GM19452 (cell line): ENCODE results near the gene MARCHF7.
"Not testable (repeated sequence)": the region's sequence is repeated elsewhere in the genome, so short reads cannot be mapped to it uniquely, and the experiment has no call there.

Experiments
- ATAC-seq: cut with Tn5 transposase; IDR thresholded peaks from one replicate; pipeline ENCODE4 v1.9.1; 2021; ENCODE audit not compliant: unreplicated experiment

The MARCHF7 gene

GRCh38 chr2:159712143-159712928, at the start of gene MARCHF7:
MARCHF7 (plus strand) TSS chr2:159712506; CDS start chr2:159729023, 16,517 bp downstream.
- peak; percentile 95 for ATAC-seq

GRCh38 chr2:159667423-159667822, 44.9 kb upstream of the MARCHF7 start:
- not testable (repeated sequence) for ATAC-seq

GRCh38 chr2:159671047-159671446, 41.3 kb upstream of the MARCHF7 start:
- ATAC-seq, result no peak

GRCh38 chr2:159677654-159678053, 34.7 kb upstream of the MARCHF7 start:
- ATAC-seq, result no peak

GRCh38 chr2:159680692-159681091, 31.6 kb upstream of the MARCHF7 start:
- ATAC-seq, result no peak

GRCh38 chr2:159683817-159684216, 28.5 kb upstream of the MARCHF7 start:
- ATAC-seq, result no peak

- no peak for ATAC-seq
Measured at GRCh38 chr2:159684796-159685195, 27.5 kb upstream of the MARCHF7 start.

GRCh38 chr2:159694500-159695040, 17.7 kb upstream of the MARCHF7 start:
- ATAC-seq, result no peak

- ATAC-seq, result no peak
Measured at GRCh38 chr2:159695795-159696448, 16.4 kb upstream of the MARCHF7 start.

GRCh38 chr2:159703491-159703890, 8.8 kb upstream of the MARCHF7 start:
- ATAC-seq, result no peak

- ATAC-seq, result no peak
Measured at GRCh38 chr2:159706385-159706980, 5.8 kb upstream of the MARCHF7 start.

GRCh38 chr2:159708066-159708760, 4.1 kb upstream of the MARCHF7 start:
- ATAC-seq, result no peak

- no peak for ATAC-seq
Measured at GRCh38 chr2:159710601-159711180, 1.6 kb upstream of the MARCHF7 start.

- no peak for ATAC-seq
Measured at GRCh38 chr2:159711562-159712142, 654 bp upstream of the MARCHF7 start.

GRCh38 chr2:159712929-159713420, 669 bp downstream of the MARCHF7 start:
- peak; percentile 4 for ATAC-seq

GRCh38 chr2:159713631-159714246, 1.4 kb downstream of the MARCHF7 start:
- ATAC-seq, result no peak

GRCh38 chr2:159714247-159714930, 2.1 kb downstream of the MARCHF7 start:
- ATAC-seq, result no peak

GRCh38 chr2:159715451-159715850, 3.1 kb downstream of the MARCHF7 start:
- no peak for ATAC-seq

- ATAC-seq, result not testable (repeated sequence)
Measured at GRCh38 chr2:159716409-159716808, 4.1 kb downstream of the MARCHF7 start.
